ENCODE results near the gene NEAT1.
A peak's percentile ranks its signal among the peaks of the same experiment; 100 is the strongest.

The NEAT1 gene

GRCh38 chr11:65477149-65477965 is 54.8 kb downstream of the NEAT1 start:
- no peaks in the 10 kb centered on the region for H3K9me3 Mint-ChIP-seq
- peaks cover 25% of the 10 kb centered on the region for H3K4me1 Mint-ChIP-seq
- peak overlapping the region; percentile 98 for H3K27ac Mint-ChIP-seq
- H3K36me3 Mint-ChIP-seq = peaks cover 22% of the 10 kb centered on the region
- H3K4me3 Mint-ChIP-seq = peak overlapping the region; percentile 95
- ATAC-seq (peak; percentile 93), DNase-seq (ENCODE audit: low spot score in 2 of 2) (peak; percentile 87 to 96)

DNA sequence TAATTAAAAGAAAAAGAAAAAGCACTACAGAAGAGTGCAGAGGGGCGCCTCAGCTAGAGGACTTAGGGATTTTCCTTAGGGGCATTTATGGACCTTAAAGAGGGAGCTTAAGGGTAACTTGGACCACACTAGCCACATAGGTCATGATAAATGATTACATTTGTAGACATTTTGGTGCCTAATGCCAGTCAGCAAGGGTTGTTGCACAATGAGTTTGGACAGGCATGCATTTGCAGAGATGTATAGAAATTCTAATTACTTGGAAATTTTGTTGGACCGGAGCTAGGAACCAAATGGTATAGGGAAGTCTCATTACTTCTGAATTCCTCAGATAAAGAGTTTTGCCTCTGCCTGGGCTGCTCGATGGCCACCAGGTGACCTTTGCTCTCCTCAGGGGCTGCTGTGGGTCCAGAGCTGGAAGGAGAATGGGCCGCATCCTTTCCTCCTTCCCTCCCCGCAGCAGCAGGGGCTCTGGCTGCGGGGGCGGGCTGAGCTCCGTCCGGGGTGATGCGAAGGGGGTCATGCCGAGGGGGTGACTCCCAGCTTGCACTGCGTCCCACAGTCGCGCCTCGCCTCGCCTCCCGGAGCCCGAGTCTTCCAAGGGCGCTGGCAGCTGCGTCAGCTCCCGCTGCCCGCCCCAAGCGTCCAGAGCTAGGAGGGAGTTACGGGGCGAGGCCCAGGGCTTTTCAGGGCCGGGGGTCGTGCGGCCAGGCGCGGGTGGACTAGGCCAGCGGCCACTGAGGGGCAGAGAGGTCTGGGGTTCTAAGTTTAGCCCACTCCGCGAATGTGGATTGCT is 56.0 kb downstream of the NEAT1 start:
- Mint-ChIP-seq H3K9me3 (no peaks in the 10 kb centered on the region), H3K36me3 (peaks cover 22% of the 10 kb centered on the region), H3K4me1 (peaks cover 25% of the 10 kb centered on the region), H3K27ac (peak overlapping the region; percentile 98), H3K4me3 (peak overlapping the region; percentile 95)
- ATAC-seq = no peak
- DNase-seq (ENCODE audit: low spot score in 2 of 2) = no peak

GRCh38 chr11:65479184-65480145 is 56.9 kb downstream of the NEAT1 start:
- Mint-ChIP-seq H3K27ac (peak overlapping the region; percentile 65), H3K36me3 (peaks cover 22% of the 10 kb centered on the region), H3K4me3 (no peak overlapping the region), H3K9me3 (no peaks in the 10 kb centered on the region), H3K4me1 (peaks cover 25% of the 10 kb centered on the region)
- ATAC-seq (no peak), DNase-seq (ENCODE audit: low spot score in 2 of 2) (no peak)

DNA sequence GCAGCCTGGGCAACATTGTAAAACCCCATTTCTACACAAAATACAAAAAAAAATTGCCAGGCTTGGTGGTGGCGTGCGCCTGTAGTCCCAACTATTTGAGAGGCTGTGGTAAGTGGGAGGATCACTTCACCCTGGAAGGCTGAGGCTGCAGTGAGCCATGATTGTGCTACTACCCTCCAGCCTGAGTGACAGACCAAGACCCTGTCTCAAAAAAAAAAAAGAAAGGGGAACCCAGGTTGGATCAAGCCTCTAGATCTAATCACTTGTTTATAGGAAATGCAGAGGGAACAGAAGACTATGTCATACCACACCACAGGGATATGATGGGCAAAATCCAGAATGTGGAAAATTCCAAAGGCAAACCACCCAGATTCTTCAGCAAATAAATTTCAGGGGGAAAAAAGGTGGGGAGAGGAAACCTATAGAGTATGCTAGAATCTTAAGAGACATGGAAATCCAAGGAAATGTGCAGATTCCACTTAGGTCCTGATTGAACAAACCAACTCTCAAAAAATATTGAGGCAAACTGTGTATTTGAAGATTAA is 59.8 kb downstream of the NEAT1 start:
- ATAC-seq (no peak), DNase-seq (ENCODE audit: low spot score in 2 of 2) (no peak)
- Mint-ChIP-seq H3K4me3 (no peak overlapping the region), H3K27ac (no peak overlapping the region), H3K4me1 (peaks cover 15% of the 10 kb centered on the region), H3K36me3 (peaks cover 7% of the 10 kb centered on the region), H3K9me3 (no peaks in the 10 kb centered on the region)

- Mint-ChIP-seq H3K27ac (no peak overlapping the region), H3K36me3 (no peaks in the 10 kb centered on the region), H3K4me3 (no peak overlapping the region), H3K4me1 (peaks cover 26% of the 10 kb centered on the region), H3K9me3 (no peaks in the 10 kb centered on the region)
- ATAC-seq = no peak
- no peak for DNase-seq (ENCODE audit: low spot score in 2 of 2)
Measured at GRCh38 chr11:65485920-65486219, 63.3 kb downstream of the NEAT1 start.

GRCh38 chr11:65486570-65487466 is 64.2 kb downstream of the NEAT1 start:
- Mint-ChIP-seq H3K36me3 (no peaks in the 10 kb centered on the region), H3K27ac (peak overlapping the region; percentile 50), H3K9me3 (no peaks in the 10 kb centered on the region), H3K4me1 (peaks cover 27% of the 10 kb centered on the region), H3K4me3 (no peak overlapping the region)
- DNase-seq (ENCODE audit: low spot score in 2 of 2) (no peak), ATAC-seq (no peak)

DNA sequence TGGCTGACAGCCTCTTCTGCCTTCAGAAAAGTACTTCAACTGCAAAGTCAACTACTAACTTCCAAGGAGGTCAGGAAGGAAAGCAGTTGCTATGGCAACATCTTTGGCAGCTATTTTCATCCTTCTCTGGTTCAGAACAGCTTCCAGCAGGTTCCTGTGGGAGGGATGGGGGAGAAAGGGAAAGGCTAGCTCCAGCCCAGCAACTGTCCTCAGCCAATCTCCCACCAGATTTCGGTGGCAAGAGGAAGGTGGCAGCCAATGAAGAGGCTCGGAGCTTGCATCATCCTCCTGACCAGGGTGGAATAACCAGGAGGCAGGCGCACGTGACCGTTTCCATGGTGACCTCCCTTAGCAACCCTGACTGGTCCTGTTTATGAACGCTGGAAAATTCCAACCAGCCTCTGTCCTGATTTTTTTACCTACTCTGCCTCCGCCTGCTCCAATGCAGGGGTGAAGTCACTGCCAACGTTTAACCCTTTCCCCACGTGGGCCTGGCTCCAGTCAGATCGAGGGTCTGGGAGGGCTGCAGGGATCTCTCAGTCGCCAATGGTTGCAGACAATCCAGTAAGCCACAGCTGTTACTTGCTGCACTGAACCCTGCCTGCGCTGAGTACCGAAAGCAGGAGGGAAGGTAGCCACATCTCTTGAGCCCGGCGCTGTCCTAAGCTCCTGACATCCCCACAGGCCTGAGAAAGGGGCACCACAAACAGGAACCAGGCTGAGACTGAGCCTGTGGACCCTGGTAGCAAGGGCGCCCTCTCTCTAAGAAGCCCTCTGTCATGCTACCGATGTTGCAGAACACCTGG is 65.1 kb downstream of the NEAT1 start:
- Mint-ChIP-seq H3K4me3 (no peak overlapping the region), H3K27ac (no peak overlapping the region), H3K36me3 (no peaks in the 10 kb centered on the region), H3K4me1 (peaks cover 35% of the 10 kb centered on the region), H3K9me3 (no peaks in the 10 kb centered on the region)
- no peak for DNase-seq (ENCODE audit: low spot score in 2 of 2)
- ATAC-seq = peak; percentile 37

GRCh38 chr11:65488273-65489034 is 65.9 kb downstream of the NEAT1 start:
- Mint-ChIP-seq H3K36me3 (peaks cover 6% of the 10 kb centered on the region), H3K4me3 (no peak overlapping the region), H3K9me3 (no peaks in the 10 kb centered on the region), H3K4me1 (peaks cover 43% of the 10 kb centered on the region), H3K27ac (no peak overlapping the region)
- DNase-seq (ENCODE audit: low spot score in 2 of 2) = no peak
- ATAC-seq = no peak

DNA sequence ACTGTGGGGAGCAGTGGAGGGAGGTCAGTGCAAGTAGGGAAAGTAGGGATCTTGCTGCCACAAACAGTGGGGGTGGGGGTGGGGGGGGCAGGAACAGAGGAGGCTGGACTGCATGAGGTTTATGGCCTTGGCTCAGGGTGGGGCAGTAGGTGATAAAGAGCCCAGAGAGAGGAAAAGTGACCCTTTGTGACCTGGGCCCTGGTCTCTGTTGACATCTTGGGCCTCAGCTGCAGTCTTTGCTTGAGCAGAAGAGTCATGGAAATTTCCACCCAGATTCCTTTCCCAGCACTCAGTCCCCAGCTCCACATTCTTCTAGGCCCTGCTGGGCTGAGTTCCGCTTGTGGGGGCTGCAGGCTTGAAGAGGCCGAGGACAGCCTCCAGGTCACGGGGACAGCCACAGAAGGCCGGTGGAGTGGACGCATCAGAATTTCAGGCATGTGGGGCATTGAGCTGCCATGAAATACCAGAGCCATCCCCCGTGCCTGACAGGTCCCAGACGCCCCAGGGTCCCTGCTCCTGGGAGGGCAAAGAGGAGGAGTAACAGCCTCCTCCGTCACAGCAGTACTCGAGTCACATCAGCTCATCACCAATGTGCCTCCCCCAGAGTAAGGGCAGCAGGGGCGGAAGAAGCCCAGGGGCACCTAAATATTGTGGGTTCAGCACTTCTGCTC is 66.6 kb downstream of the NEAT1 start:
- Mint-ChIP-seq H3K27ac (no peak overlapping the region), H3K4me1 (peaks cover 48% of the 10 kb centered on the region), H3K9me3 (no peaks in the 10 kb centered on the region), H3K4me3 (no peak overlapping the region), H3K36me3 (peaks cover 6% of the 10 kb centered on the region)
- DNase-seq (ENCODE audit: low spot score in 2 of 2) = no peak
- no peak for ATAC-seq

- no peak overlapping the region for H3K27ac Mint-ChIP-seq
- peaks cover 6% of the 10 kb centered on the region for H3K36me3 Mint-ChIP-seq
- no peaks in the 10 kb centered on the region for H3K9me3 Mint-ChIP-seq
- no peak for DNase-seq (ENCODE audit: low spot score in 2 of 2)
- no peak overlapping the region for H3K4me3 Mint-ChIP-seq
- no peak for ATAC-seq
- H3K4me1 Mint-ChIP-seq = peaks cover 54% of the 10 kb centered on the region
Measured at GRCh38 chr11:65489706-65490320, 67.2 kb downstream of the NEAT1 start.

DNA sequence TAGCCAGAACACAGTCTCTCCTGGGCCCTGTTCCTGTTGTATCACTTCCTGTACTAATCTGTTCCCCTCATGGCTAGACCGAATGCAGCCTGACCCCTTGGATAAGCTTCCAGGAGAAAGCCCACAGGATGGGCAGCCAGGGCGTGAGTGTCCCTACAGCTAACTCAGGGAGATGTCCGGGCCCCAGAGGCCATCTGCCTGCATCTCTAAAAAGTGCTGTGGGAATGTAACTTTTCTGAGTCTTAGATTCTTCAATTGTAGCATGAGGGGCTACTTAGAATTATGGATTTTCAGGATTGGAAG is 68.5 kb downstream of the NEAT1 start:
- Mint-ChIP-seq H3K27ac (peak overlapping the region; percentile 61), H3K4me1 (peaks cover 60% of the 10 kb centered on the region), H3K4me3 (no peak overlapping the region), H3K36me3 (peaks cover 6% of the 10 kb centered on the region), H3K9me3 (no peaks in the 10 kb centered on the region)
- DNase-seq (ENCODE audit: low spot score in 2 of 2) = no peak
- no peak for ATAC-seq

GRCh38 chr11:65491614-65492386 is 69.2 kb downstream of the NEAT1 start:
- Mint-ChIP-seq H3K4me1 (peaks cover 67% of the 10 kb centered on the region), H3K9me3 (no peaks in the 10 kb centered on the region), H3K27ac (peak overlapping the region; percentile 91), H3K4me3 (peak overlapping the region; percentile 67), H3K36me3 (peaks cover 6% of the 10 kb centered on the region)
- DNase-seq (ENCODE audit: low spot score in 2 of 2) (no peak), ATAC-seq (no peak)
